NCI-H460 (cell line): ENCODE results near the gene AGMO. TPM values are rescaled to one million over a fixed set of nuclear protein-coding genes. Genes with fewer than 3 reads are reported as not detected.

Experiments used
- DNase-seq: peaks from one replicate; pipeline ENCODE4 v3.0.0-alpha.2; 2016; ENCODE audit warnings: low read depth; ENCODE audit errors: extremely low read depth
- total RNA-seq: library from RNA; depleted of rRNA; stranded (reverse); fragments of >200 nt; shearing (Covaris generic); gene quantifications from 2 replicates; pipeline ENCODE4 v1.2.3, GENCODE V29; 2014

AGMO gene
- total RNA-seq, 1 experiment from 2014 or later = 0.17 TPM

- no peak for DNase-seq
These were observed 99.0 kb downstream of the AGMO start for GRCh38 chr7:15462721-15463389.

GRCh38 chr7:15461576-15461975, 100.2 kb downstream of the AGMO start:
- no peak for DNase-seq

- DNase-seq = no peak
These were observed 102.7 kb downstream of the AGMO start for GRCh38 chr7:15459018-15459615.

GRCh38 chr7:15457990-15458955, 103.5 kb downstream of the AGMO start:
- no peak for DNase-seq

GRCh38 chr7:15452670-15453069, 109.1 kb downstream of the AGMO start:
- DNase-seq = no peak

GRCh38 chr7:15446722-15447121, 115.1 kb downstream of the AGMO start:
- no peak for DNase-seq

GRCh38 chr7:15446280-15446679, 115.5 kb downstream of the AGMO start:
- DNase-seq = no peak

- DNase-seq = no peak
These were observed 119.9 kb downstream of the AGMO start for GRCh38 chr7:15441915-15442314.

DNA sequence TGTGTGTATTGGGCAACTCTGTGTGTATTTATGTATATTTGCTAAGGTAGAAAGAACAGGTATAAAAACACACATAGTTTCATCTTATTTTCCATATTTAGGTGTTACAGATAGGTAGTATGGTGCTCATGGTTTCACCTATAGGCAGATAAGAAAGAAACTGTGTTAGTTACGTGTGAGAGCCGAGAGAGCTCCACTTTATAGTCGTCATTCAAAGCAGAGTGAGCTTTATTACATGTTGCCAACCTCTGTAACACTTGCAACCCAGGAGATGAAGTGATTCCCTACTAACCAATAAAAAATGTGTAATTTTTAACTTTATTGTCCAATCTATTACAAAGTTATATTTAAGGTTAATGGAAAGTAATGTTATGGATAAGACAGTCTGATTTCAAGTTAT, 121.3 kb downstream of the AGMO start:
- DNase-seq = no peak

DNA sequence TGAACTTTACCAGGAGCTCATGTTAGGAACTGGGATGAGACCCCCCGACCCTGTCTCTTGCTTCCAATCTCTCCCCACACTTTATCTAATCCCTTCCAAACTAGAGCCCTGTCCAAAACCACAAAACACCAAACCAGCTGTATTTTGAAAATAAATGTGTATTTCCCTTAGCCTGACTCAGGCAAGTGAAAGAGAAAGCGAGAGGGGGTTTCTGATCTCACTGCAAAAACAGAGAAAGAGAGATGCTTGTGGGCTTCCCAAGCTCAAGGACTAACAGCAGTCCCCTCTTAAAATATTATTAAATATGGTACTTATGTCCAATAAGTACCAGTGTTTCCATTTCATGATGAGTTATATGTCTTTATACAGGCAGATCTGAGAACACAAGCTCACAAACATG, 122.0 kb downstream of the AGMO start:
- no peak for DNase-seq

DNA sequence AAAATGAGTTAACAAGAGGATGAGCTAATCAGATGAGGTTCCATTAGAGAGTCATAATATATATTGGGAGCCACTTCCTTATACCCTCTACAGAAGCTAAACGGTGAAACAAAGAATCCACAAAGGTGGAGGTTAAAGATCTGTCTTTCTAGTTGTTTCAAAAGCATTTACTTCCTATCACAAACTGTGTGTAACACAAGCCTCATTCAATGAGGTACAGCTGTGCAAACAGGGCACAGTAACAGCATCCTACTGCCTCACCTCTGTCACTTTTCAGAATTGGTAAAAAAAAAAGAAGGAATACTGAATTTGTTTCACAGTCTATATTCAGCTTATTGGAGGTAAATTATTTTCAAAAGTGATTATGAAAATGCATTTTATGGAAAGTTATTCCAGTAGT, 128.7 kb downstream of the AGMO start:
- DNase-seq = no peak

GRCh38 chr7:15430911-15431310, 130.9 kb downstream of the AGMO start:
- DNase-seq = no peak

- DNase-seq = no peak
These were observed 131.6 kb downstream of the AGMO start for GRCh38 chr7:15430191-15430590.

GRCh38 chr7:15424468-15424867, 137.3 kb downstream of the AGMO start:
- no peak for DNase-seq

GRCh38 chr7:15419596-15419995, 142.2 kb downstream of the AGMO start:
- no peak for DNase-seq

DNA sequence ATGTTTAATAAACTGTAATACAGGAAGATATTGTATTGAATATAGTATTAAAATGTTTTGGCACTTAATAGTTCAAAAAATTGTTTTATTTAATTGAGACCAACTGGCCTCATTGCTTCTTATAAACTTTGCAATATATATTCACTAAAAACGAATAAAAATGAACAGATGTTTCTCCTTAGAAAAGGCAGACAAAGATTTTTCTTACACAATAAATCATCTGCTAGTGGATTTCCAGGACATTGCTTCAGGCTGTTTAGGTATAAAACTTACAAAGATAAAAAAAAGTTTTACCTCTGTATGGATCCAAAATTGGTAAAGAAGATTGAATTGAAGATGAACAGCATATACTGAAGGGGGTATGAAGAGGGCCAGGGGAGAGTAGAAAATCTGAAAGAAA, 143.6 kb downstream of the AGMO start:
- DNase-seq = no peak

- DNase-seq = no peak
These were observed 144.3 kb downstream of the AGMO start for GRCh38 chr7:15417341-15417988.

GRCh38 chr7:15411019-15411418, 150.8 kb downstream of the AGMO start:
- DNase-seq = no peak

GRCh38 chr7:15407910-15408309, 153.9 kb downstream of the AGMO start:
- no peak for DNase-seq

DNA sequence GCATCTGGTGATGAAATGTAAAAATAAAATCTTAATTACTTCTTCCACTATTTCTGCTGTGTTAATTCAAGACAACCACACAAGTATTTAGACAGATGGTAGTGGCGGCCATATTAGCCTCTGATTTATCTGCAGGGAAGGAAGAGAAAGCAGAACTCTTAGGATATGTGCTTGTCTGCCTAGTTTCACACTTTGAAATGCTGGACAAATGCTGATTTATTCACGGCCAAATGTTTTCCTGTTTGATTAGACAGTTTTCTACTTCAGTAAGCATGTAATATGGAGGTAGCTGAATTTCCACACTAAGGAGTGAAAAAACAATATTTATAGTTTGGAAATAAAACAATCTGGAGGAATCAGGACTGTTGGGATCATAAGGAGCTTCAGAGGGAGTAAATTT, 158.1 kb downstream of the AGMO start:
- no peak for DNase-seq

GRCh38 chr7:15403315-15403714, 158.5 kb downstream of the AGMO start:
- DNase-seq = no peak
